GM12891 (cell line): Measurements from ENCODE around the gene C2orf92.
A peak's percentile ranks its signal among the peaks of the same experiment; 100 is the strongest.

Experiments
- DNase-seq: peaks from one replicate; pipeline ENCODE4 v3.0.0; 2011; ENCODE audit warnings: low spot score; ENCODE audit not compliant: insufficient read length
- FAIRE-seq: peaks from 2 replicates; lab custom pipeline; 2011; peaks lifted over from hg19 to GRCh38; lab: Jason Lieb, UNC
- PAX5 ChIP-seq: IDR thresholded peaks from 2 replicates; pipeline ENCODE4 v1.6.1; 2011; ENCODE audit warnings: low read length, moderate library complexity, mild to moderate bottlenecking; ENCODE audit not compliant: insufficient read depth, severe bottlenecking
- POLR2A ChIP-seq: IDR thresholded peaks from 2 replicates; pipeline ENCODE4 v1.6.1; 2011; ENCODE audit warnings: low read depth, low read length, control low read depth
- POLR2AphosphoS5 ChIP-seq: IDR thresholded peaks from 2 replicates; pipeline ENCODE4 v1.6.1; 2011; ENCODE audit warnings: low read depth, low read length, control low read depth
- POU2F2 ChIP-seq: IDR thresholded peaks from 2 replicates; pipeline ENCODE4 v1.6.1; 2011; ENCODE audit warnings: low read depth, mild to moderate bottlenecking, control low read depth, low read length, moderate library complexity
- SPI1 ChIP-seq: IDR thresholded peaks from 2 replicates; pipeline ENCODE4 v1.6.1; 2011; ENCODE audit warnings: low read depth, low read length, control low read depth
- TAF1 ChIP-seq: IDR thresholded peaks from 2 replicates; pipeline ENCODE4 v1.6.1; 2011; ENCODE audit warnings: low read depth, low read length, control low read depth

The C2orf92 gene

GRCh38 chr2:97660044-97660774 lies 9.3 kb upstream of the C2orf92 start:
- TF ChIP-seq POLR2AphosphoS5: no peak
- TF ChIP-seq SPI1: no peak
- no peak for TF ChIP-seq TAF1
- TF ChIP-seq POU2F2: no peak
- TF ChIP-seq POLR2A: no peak
- no peak for TF ChIP-seq PAX5
- no peak for FAIRE-seq
- no peak for DNase-seq

DNA sequence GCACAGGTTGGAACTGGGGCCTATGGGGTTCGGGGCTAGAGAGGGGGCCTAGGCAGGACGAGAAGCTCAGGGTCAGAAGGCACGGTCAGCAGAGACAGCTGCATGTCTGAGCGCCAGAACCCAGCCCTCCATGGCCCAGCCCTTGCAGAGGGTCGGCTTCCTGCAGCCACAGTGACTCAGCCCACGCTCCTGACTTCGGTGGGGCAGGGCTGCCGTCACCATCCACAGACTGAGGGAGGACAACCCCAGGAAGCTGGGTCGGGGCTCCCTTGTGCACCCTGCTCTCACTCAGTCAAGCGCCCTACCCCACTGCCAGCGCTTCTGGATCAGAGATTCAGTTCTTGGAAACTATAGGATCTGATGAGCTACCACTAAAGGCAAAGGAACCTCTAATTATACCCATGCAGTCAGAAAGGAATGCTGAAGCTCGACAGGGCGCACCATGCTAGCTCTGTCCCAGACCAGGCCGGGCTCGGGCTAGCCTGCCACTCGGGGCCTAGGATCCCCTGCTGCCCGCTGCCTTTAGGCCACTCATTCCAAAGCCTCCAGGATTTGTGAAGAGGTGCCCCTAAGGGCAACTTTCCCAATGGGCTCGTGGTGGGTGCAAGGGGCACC lies 8.6 kb upstream of the C2orf92 start:
- no peak for FAIRE-seq
- no peak for DNase-seq
- TF ChIP-seq SPI1 (no peak), TAF1 (no peak), POLR2AphosphoS5 (no peak), PAX5 (no peak), POU2F2 (no peak), POLR2A (no peak)

- DNase-seq: no peak
- peak; percentile 20 for FAIRE-seq
- TF ChIP-seq TAF1 (no peak), POU2F2 (no peak)
These were observed 7.6 kb upstream of the C2orf92 start for GRCh38 chr2:97661927-97662326.

- TF ChIP-seq POLR2A (0 out of 2 replicates have a peak, but pooled peaks have one; percentile 14), POU2F2 (no peak), SPI1 (0 out of 2 replicates have a peak, but pooled peaks have one; percentile 16)
- FAIRE-seq: peak; percentile 60
- DNase-seq: no peak
These were observed 7.1 kb upstream of the C2orf92 start for GRCh38 chr2:97662386-97662894.

- FAIRE-seq: peak; percentile 63
- DNase-seq: peak; percentile 70
- TF ChIP-seq PAX5: no peak
- TF ChIP-seq POU2F2: 0 out of 2 replicates have a peak, but pooled peaks have one; percentile 75
- peak; percentile 72 for TF ChIP-seq TAF1
- TF ChIP-seq SPI1: no peak
- peak; percentile 78 for TF ChIP-seq POLR2AphosphoS5
- TF ChIP-seq POLR2A: peak; percentile 36; the same call in 1 of the 2 replicates
These were observed 6.5 kb upstream of the C2orf92 start for GRCh38 chr2:97662895-97663625.

DNA sequence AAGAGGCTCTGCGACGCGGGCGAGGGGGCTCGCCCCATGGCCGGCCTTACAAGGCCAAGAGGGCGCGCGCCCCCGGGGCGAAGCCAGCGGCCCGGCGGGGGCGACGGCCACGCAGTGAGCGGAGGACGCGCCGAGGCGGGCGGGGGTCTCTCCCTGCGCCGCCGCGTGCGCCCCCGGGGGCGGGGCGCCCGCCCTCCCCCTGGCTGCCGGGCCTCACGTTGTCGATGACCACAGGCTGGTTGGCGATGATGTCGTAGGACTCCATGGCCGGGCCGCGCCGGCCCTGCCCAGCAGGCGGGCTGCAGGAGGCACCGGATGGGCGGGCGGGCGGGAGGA lies 5.9 kb upstream of the C2orf92 start:
- FAIRE-seq (no peak), DNase-seq (no peak)
- no peak for TF ChIP-seq SPI1
- TF ChIP-seq PAX5: no peak
- TF ChIP-seq POU2F2: no peak
- no peak for TF ChIP-seq POLR2A
- no peak; the same call in 1 of the 2 replicates for TF ChIP-seq TAF1
- no peak; the same call in 1 of the 2 replicates for TF ChIP-seq POLR2AphosphoS5

DNA sequence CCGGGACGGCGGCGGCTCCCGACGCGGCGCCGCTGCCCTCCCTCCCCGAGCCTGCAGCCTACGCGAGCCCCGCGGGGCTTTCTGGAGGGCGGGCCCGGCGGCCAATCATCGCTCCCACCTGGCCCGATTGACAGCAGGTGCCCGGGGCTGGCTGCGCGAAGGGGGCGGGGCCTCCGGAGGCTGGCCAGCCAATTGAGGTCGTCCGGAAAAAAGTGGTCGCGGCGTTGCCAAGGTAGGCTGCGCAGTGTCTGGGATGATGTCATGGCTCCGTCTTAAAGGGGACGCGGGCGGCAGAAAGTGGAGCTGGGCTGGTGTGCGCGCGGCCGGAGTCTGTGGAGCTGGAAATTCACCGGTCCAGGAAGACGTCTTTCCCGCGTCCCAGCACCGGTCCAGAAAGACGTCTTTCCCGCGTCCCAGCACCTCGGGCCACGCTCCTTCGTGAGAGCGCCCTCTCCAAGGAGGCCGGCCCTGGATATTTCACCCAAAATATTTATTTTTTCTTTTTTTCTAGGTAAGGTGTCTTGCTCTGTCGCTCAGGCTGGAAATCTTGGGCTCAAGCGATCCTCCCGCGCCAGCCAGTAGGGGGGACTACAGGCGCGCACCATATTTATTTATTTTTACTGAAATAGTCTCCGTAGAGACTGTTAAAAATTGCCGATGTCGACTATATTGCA lies 5.4 kb upstream of the C2orf92 start, which contains the start of gene ACTR1B:
Gene ACTR1B, minus strand, starts transcription at position 83 of the 674 bp plus-strand sequence. CDS start 154 bp downstream, outside the sequence.
- TF ChIP-seq TAF1 (no peak; the same call in 1 of the 2 replicates), SPI1 (no peak), POLR2A (peak; percentile 66; the same call in 1 of the 2 replicates), POLR2AphosphoS5 (no peak), PAX5 (no peak), POU2F2 (0 out of 2 replicates have a peak, but pooled peaks have one; percentile 16)
- peak; percentile 93 for FAIRE-seq
- DNase-seq: peak; percentile 97

GRCh38 chr2:97664636-97664970 lies 4.9 kb upstream of the C2orf92 start:
- DNase-seq: no peak
- FAIRE-seq: no peak
- TF ChIP-seq POU2F2 (no peak), SPI1 (no peak), TAF1 (no peak), POLR2AphosphoS5 (no peak), POLR2A (no peak), PAX5 (no peak)

GRCh38 chr2:97670471-97670870 lies 958 bp downstream of the C2orf92 start:
- DNase-seq: no peak
- no peak for TF ChIP-seq PAX5
- TF ChIP-seq SPI1: no peak
- no peak for TF ChIP-seq TAF1
- TF ChIP-seq POLR2A: no peak
- TF ChIP-seq POLR2AphosphoS5: no peak
- no peak for FAIRE-seq
